ENCODE measurements around the gene PRUNE2.

PRUNE2 gene

DNA sequence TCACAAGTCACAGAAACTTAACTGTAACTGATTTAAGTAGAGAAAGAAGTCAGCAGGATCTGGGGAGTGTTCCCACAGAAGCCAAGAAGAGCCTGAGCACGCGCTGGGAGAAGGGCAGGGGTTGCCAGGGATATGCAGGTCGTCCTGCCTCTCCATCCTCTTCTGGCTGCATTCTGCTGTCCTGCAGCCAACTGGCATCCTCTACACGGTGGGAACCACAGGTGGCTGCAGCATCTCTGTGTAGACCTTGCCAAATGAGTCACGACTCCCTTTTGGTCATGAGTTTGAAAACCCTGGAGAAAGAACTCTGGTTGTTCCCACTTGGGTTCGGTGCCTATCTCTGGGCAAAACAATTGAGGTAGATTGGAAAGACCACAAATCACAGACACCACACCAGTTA, 180.0 kb downstream of the PRUNE2 start:
- DNase-seq = no peak

DNA sequence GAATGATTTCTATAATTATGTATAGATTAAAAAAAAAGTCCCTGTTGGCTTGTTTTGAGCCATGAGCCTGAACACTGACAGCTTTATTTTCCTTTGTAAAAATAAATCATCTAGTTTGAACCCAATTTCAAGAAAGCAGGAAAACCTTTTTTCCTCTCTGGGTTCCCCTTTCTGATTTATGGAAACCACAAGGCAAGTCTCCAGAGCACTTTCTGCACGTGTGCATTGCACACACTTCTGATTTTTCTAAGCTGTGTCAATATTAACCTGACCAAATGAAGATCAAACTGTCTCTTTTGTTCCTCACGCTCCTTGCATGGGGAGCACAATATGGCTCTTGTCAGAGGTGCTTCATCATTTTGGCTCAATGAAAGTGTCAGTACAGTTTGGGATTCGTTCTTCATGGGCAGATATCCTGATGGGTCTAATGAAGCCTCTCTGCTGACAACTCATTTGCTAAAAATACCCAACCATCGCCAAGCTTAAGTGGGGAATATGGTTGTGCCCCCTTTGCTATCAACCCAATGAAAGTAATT, 180.8 kb downstream of the PRUNE2 start:
- no peak for DNase-seq

- no peak for DNase-seq
These were observed 185.7 kb downstream of the PRUNE2 start for GRCh38 chr9:76720245-76720644.

- no peak for DNase-seq
These were observed 187.7 kb downstream of the PRUNE2 start for GRCh38 chr9:76718166-76718565.

GRCh38 chr9:76717613-76718012, 188.3 kb downstream of the PRUNE2 start:
- DNase-seq = no peak

DNA sequence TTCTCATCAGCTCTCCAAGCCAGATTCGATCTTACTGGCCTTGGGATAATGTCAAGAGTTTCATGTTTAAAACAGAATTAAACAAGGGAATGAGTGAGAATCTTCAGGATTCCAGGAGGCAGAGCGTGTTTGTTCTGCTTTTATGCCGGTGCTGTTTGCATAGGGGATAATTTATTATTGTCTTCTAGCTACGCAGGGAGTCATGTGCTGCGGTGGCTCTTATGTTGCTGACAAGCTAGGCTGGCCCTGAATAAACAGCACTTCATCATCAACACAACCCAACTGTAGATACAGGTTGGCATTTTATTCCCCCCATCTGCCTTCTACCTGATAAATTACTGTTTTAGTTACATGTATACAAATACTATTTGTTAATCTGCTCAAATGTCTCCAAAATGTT, 188.7 kb downstream of the PRUNE2 start:
- DNase-seq = no peak

- no peak for DNase-seq
These were observed 189.7 kb downstream of the PRUNE2 start for GRCh38 chr9:76716085-76716672.

GRCh38 chr9:76713381-76713780, 192.5 kb downstream of the PRUNE2 start:
- DNase-seq = no peak

DNA sequence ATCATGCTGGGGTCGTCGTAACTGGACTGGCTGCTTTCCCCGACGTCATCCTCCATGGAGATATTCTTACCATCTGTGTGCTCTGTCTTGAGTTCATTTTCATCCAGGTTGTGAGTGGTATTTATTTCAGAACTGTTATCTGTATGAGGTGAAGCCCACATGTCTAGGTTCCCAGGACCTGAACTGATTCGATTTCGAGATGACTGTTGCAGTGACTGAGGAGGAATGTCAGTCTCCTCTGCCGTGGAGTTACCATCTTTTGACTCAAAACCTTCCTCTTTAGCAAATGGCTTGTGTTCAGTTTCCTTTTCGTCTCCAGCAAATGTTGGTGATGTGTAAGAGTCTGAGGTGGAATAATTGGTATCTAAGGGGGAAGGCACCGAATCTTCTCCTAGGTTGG, 196.9 kb downstream of the PRUNE2 start:
- DNase-seq = no peak

DNA sequence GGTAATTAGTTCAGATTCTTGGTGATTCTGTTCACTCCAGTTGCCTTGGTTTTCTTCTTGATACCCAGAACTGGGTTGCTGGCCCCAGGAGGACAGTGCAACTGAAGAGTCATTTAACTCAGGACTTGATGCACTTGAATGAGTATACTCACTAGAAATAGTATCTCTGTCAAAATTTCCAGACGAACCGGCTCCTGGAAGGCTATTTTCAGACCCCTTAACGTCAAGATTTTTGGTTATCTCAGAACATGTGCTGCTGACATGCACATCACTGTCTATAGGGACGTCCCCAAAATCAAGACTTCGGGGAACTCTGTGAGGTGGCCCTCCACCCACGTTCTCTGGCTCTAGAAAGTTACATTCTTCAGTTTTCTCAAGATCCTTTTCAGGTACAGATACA, 198.4 kb downstream of the PRUNE2 start:
- DNase-seq = no peak

DNA sequence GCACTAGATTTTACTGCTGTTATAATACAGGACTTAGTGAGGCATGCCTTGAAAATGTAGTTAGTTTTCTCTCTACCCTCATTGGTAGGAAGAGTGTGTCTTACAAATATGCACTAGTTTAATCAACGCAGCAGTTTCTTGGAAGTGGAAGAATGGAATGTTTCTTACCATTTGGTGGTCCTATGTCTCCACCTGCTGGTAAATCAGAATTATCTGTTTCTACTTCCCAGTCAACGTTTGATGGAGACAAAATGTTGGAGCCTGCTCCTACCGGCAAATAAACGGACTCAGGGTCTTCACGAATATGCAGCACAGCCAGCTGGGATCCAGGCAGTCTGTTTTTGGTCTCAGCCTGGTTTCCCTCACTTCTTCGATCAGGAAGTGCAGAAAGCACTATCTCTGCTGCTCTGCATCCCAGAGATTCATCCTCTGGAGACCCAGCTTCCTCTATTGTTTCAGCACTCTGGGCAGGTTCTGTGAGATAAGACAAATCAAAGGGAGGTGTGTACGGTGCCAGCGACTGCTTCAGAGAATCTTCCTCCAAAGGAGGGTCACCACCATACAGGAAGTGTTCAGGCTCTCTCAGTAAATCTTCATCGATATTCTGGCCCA, 201.2 kb downstream of the PRUNE2 start:
- DNase-seq = no peak

DNA sequence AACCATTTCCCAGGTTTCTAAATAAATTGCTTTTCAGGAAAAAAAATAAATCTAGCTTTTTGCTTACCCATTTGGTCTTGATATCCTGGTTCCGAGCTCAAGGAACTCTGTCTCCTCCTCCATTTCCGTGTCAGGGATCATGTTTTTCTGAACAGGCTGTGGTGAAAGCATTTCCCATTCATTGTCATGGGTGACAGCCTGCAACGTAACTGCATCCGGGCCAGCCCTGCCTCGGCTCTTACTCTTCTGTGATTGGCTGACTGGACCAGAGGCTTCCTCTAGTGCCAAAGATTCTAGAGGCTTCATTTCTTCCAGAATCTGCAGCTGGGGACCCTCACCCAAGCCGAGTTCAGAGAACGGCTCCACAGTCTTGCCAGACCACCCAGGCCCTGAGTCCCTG, 202.6 kb downstream of the PRUNE2 start:
- DNase-seq = no peak

GRCh38 chr9:76701441-76702039, 204.4 kb downstream of the PRUNE2 start:
- DNase-seq = no peak

DNA sequence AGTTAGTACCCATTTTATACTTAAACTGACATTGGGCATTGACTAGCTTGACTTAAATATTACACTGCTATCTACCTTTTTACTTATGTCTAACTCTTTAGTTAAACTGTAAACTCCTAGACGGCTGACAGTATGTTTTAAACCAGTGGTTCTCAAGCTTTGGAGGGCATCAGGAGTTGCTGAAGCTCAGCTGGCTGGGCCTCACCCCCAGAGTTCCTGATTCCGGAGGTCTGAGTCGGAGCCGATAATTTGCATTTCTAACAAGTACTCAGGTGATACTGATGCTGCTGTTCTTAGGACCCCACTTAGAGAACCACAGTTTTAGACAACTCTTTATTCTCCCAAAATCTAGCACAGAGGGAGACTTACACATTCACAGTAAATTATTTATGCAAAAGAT, 205.0 kb downstream of the PRUNE2 start:
- no peak for DNase-seq

GRCh38 chr9:76699971-76700370, 205.9 kb downstream of the PRUNE2 start:
- DNase-seq = no peak

- DNase-seq = no peak
These were observed 208.4 kb downstream of the PRUNE2 start for GRCh38 chr9:76697554-76697953.

- DNase-seq = no peak
These were observed 208.8 kb downstream of the PRUNE2 start for GRCh38 chr9:76697081-76697480.

DNA sequence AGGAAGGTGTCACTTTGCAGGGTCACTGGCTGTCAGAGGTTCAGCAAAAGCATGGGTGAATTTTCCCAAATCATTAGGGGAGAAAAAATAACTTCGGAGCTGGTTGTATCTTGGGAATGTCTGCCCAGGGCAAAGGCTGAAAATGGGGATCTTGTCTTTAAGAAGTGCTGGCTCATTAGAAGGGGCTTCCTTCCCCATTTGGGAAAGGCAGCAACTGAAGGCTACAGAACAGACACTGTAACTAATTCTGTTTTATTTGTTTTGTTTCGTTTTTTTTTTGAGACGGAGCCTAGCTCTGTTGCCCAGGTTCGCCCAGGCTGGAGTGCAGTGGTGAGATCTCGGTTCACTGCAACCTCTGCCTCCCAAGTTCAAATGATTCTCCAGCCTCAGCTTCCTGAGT, 212.0 kb downstream of the PRUNE2 start:
- no peak for DNase-seq

DNA sequence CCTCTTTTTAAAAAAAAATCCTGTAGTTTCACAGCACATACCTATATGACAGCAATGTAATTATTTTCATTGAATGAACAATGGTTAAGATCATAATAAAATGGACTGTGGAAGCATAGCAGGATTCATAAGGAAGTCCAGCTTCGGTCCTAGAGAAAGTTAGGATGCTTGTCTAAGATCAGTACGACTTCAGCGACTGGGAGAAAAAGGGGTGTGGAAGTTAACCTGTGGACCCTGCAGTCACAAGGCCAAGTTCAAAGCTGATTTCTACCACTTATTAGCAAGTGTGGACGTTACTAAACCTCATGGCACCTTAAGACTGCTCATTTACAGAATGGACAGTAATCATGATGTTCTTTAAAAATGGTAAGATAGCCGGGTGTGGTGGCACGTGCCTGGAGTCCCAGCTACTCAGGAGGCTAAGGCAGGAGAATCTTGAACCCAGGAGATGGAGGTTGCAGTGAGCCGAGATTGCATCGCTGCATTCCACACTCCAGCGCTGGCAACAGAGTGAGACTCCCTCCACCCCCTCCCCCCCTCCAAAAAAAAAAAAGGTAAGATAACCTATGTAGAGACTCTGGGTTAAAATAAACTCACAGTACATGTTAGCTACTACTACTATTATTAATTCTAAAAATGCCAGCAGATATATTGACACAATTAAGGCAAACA, 213.3 kb downstream of the PRUNE2 start:
- no peak for DNase-seq

DNA sequence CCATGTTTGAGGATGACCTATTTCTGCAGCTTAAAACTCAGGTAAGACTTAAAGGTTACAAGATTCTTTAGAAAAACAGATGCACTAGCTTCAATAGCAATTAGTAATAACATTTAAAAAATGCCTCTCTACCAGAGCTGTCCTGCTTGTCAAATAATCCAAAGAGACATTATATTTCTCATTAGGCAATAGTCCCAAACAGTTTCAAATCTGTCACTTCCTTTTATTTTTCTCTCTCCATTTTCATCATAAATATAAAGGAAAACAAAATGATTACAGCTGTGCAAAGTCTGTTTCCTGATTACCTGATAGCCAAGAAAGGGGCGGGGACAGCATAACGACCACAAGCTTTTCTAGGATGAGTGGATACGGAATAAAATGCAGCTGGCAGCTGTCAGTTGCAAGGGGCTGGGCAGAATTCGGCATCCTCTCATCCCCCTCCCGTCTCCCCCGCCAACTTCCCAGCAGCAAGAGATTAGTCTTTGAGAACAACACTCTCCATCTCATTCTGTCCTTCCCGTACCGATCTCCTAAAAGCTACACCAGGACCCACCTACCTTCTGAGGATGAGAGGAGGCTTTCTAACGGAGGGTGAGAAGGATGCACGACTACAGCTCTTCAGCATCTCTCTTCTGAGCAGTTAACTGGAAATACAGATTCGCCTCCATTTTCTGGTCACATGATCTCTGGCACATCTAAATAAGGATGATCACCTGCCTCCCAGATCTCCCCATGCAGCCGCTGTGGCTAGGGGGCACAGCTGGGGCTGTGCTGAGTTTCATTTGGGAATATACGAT, 214.2 kb downstream of the PRUNE2 start:
- no peak for DNase-seq

DNA sequence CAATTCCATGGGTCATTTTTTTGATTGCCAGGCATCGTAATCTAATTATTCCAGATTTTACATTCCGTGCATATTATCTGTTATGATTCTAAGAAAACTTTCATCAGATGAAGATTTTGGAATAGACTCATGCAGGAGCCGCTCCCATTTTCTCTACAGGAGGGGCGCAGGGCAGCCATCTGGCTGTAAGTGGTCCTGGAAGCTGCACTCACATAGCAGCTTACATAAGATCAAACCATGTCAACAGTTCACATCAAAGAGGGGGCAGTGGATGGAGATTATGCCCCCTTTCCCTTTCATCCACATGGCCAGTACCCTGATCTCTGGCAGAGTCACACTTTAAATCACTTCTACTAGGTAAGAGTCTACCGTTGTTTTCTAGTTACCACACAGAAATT, 214.9 kb downstream of the PRUNE2 start:
- no peak for DNase-seq

DNA sequence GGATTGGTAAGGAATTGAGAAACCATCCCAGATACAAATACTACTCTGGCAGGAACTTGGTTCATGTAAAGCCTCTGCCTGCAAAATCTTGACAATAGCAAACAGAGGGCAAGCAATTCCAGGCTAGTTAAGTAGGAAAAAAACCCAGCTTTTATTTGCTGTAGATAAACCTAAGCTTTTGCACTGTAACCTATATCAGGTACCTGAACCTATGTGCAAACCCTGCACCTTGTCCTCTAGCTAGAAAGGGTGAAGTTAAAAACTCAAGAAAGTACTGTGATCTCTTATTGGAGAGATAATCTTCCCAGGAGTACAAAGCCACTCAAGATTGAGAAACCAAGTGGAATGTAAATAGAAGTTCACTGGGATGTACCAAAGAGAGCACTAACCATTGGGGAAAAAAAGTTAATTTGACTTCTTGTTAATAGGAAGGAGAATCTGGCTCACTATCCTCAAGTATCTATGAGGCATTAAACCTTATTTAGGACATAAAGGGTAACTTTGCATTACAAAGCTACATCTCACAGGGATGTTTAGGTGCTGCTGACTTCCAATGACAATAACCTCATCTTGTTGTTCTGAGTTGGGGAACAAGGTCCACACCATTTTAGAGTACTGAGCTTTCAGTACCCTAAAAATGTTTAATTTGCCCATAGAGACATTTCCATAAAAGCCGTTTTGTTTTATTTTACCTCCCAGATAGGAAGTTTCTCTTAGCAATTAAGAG, 215.5 kb downstream of the PRUNE2 start:
- no peak for DNase-seq

All from activated effector memory CD4-positive, alpha-beta T cell treated with anti-CD3 and anti-CD28 coated beads, Interleukin-2, amount 50 U/mL, for 16 hours (primary cell).